ENCODE measurements around the gene PRAMEF4. TPM values are rescaled to one million over a fixed set of nuclear protein-coding genes. Genes with fewer than 3 reads are reported as not detected.
"Not testable (repeated sequence)": the region's sequence is repeated elsewhere in the genome, so short reads cannot be mapped to it uniquely, and the experiment has no call there.

The PRAMEF4 gene
- not detected for total RNA-seq
- long read RNA-seq, donor 1: 0 reads
- long read RNA-seq, donor 2: 0 reads

GRCh38 chr1:12886101-12886500 lies at the start of gene PRAMEF4:
Gene PRAMEF4, minus strand, starts transcription at chr1:12886201. Its CDS starts 2,807 bp downstream, at chr1:12883394.
- DNase-seq (ENCODE audit: low spot score); intact Hi-C loops (cut with DNase I): not testable (repeated sequence)

DNA sequence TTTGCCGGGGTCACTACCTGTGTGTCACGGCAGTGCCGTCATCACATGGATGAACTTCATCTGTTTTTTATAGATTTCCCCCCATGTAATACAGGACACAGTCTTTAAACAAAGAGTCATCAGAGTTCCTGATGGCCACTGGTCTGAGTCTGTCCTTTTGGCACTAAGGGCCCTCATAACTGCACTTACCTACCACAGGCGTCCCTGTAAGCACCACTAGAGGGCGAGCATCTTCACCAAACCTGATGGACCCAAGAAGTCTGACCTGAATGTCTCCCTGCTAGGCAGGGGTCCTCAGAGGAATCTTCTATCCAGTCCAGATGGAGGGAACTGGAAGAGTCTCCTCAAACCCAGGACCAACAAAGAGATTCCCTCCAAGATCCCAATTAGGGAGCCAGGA lies 38.4 kb upstream of the PRAMEF4 start:
- DNase-seq (ENCODE audit: low spot score); intact Hi-C loops (cut with DNase I): not testable (repeated sequence)

- DNase-seq (ENCODE audit: low spot score); intact Hi-C loops (cut with DNase I): not testable (repeated sequence)
Measured at GRCh38 chr1:12921749-12922148, 35.7 kb upstream of the PRAMEF4 start.

- DNase-seq (ENCODE audit: low spot score); intact Hi-C loops (cut with DNase I): not testable (repeated sequence)
Measured at GRCh38 chr1:12916310-12916709, 30.3 kb upstream of the PRAMEF4 start, which contains the start of gene PRAMEF7. Gene PRAMEF7, plus strand, starts transcription at chr1:12916610. Its CDS starts 1,083 bp downstream, at chr1:12917693.

GRCh38 chr1:12903793-12904572 lies 18.0 kb upstream of the PRAMEF4 start:
- intact Hi-C loops (cut with DNase I); DNase-seq (ENCODE audit: low spot score): not testable (repeated sequence)

- DNase-seq (ENCODE audit: low spot score); intact Hi-C loops (cut with DNase I): not testable (repeated sequence)
Measured at GRCh38 chr1:12899186-12899585, 13.2 kb upstream of the PRAMEF4 start.

- intact Hi-C loops (cut with DNase I); DNase-seq (ENCODE audit: low spot score): not testable (repeated sequence)
Measured at GRCh38 chr1:12898170-12898569, 12.2 kb upstream of the PRAMEF4 start, which contains the start of gene PRAMEF10. Gene PRAMEF10, minus strand, starts transcription at chr1:12898270. Its CDS starts 2,423 bp downstream, at chr1:12895847.

GRCh38 chr1:12878453-12878852 lies 7.5 kb downstream of the PRAMEF4 start:
- DNase-seq (ENCODE audit: low spot score); intact Hi-C loops (cut with DNase I): not testable (repeated sequence)

GRCh38 chr1:12863131-12863880 lies 22.7 kb downstream of the PRAMEF4 start:
- intact Hi-C loops (cut with DNase I); DNase-seq (ENCODE audit: low spot score): not testable (repeated sequence)

GRCh38 chr1:12856786-12857185 lies 29.2 kb downstream of the PRAMEF4 start, which contains the start of gene PRAMEF2:
Gene PRAMEF2, plus strand, starts transcription at chr1:12857086. Its CDS starts 1,924 bp downstream, at chr1:12859010.
- DNase-seq (ENCODE audit: low spot score); intact Hi-C loops (cut with DNase I): not testable (repeated sequence)

DNA sequence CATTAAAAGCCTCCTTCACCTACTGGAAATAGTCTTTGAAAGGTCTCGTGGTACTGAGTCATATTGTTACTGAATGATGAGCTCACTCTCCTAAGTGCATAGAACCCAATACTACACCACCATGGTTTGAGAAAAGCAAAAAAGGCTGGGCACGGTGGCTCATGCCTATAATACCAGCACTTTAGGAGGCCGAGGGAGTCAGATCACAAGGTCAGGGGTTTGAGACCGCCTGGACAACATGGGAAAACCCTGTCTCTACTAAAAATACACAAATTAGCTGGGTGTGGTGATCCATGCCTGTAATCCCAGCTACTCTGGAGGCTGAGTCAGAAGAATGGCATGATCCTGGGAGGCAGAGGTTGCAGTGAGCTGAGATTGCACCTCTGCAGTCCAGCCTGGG lies 34.2 kb downstream of the PRAMEF4 start:
- intact Hi-C loops (cut with DNase I): no loop called here
- no peak for DNase-seq (ENCODE audit: low spot score)

GRCh38 chr1:12848620-12849019 lies 37.4 kb downstream of the PRAMEF4 start, which contains the start of gene HNRNPCL1:
Gene HNRNPCL1, minus strand, starts transcription at chr1:12848720. Its CDS starts 431 bp downstream, at chr1:12848289.
- DNase-seq (ENCODE audit: low spot score); intact Hi-C loops (cut with DNase I): not testable (repeated sequence)

DNA sequence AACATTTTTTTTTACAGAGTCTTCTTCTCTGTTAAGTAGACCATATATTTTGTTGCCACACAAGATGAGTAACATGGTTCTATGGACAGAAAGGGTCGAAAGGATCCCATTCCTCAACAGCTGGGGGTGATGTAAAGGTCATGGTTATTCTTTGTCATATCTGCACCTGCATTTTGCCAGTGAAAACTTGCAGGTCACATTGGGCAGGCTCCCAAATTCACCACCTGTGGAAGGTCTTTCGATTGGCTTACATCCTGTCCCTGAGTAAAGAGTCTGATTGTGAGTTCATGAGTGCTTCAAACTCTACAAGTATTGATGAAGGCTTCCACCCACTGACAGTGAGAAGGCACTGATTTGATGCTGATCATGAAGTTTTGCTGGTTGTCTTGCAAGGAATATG lies 52.8 kb downstream of the PRAMEF4 start:
- not testable (repeated sequence) for DNase-seq (ENCODE audit: low spot score)
- intact Hi-C loops (cut with DNase I): loop anchor here in 1 of 2 donors (10.0 kb wide), 1 partner anchor 1692 kb away; no protein-coding TSS in a partner anchor

DNA sequence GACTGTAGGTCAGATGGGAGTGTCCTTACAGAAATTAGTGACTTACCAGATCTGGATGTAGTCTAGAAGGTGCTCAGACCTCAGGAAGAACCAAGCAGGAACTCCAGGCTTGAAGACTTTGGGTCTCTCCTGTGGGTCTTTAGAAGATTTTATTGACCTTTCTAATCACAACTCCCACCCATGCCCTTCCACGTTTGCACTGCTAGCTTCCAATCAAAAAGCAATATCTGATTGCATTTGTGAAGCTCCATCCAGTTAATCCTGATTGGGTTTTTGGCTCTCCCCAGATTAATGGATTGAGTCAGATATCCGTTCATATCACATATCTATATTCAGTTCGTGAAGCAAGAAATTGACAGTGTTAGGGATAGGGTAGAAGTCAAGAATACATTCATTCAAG lies 54.7 kb downstream of the PRAMEF4 start, which contains the start of gene PRAMEF11:
PRAMEF11 (minus strand) TSS at position 101 of the 400 bp plus-strand sequence. CDS start 2,621 bp downstream, outside the sequence.
- intact Hi-C loops (cut with DNase I): loop anchor here in 1 of 2 donors (10.0 kb wide), 1 partner anchor 1693 kb away; no protein-coding TSS in a partner anchor
- DNase-seq (ENCODE audit: low spot score): not testable (repeated sequence)

Other genes starting within 250 kb of the PRAMEF4 start
- gene AADACL4, start 242.1 kb downstream of the PRAMEF4 start, total RNA-seq: not detected
- not detected for gene AADACL3, start 170.1 kb downstream of the PRAMEF4 start, total RNA-seq
- gene CFAP107, start 140.0 kb downstream of the PRAMEF4 start, total RNA-seq: not detected
- gene PRAMEF12, start 112.5 kb downstream of the PRAMEF4 start, total RNA-seq: not detected
- not detected for gene PRAMEF1, start 94.8 kb downstream of the PRAMEF4 start, total RNA-seq
- gene PRAMEF11, start 54.8 kb downstream of the PRAMEF4 start, total RNA-seq: not detected
- gene HNRNPCL1, start 37.5 kb downstream of the PRAMEF4 start, total RNA-seq: not detected
- not detected for gene PRAMEF2, start 29.1 kb downstream of the PRAMEF4 start, total RNA-seq
- gene PRAMEF10, start 12.1 kb upstream of the PRAMEF4 start, total RNA-seq: not detected
- not detected for gene PRAMEF7, start 30.4 kb upstream of the PRAMEF4 start, total RNA-seq
- gene PRAMEF6, start 61.4 kb upstream of the PRAMEF4 start, total RNA-seq: not detected
- gene PRAMEF27, start 170.4 kb upstream of the PRAMEF4 start, total RNA-seq: not detected
- not detected for gene HNRNPCL3, start 174.6 kb upstream of the PRAMEF4 start, total RNA-seq
- gene PRAMEF25, start 184.6 kb upstream of the PRAMEF4 start, total RNA-seq: not detected
- not detected for gene HNRNPCL2, start 230.7 kb upstream of the PRAMEF4 start, total RNA-seq